A549 (cell line): Measurements from ENCODE around the gene PIGB.

Experiments
- HDAC2 ChIP-seq: fragments of 200-600 bp; sonication (generic); IDR thresholded peaks from 2 replicates; pipeline ENCODE4 v1.6.1; 2016
- POLR2A ChIP-seq: IDR thresholded peaks from 2 replicates; pipeline ENCODE4 v1.6.1; 2012; ENCODE audit warnings: mild to moderate bottlenecking, low read length
- RFX5 ChIP-seq: fragments of 450-650 bp; IDR thresholded peaks from 2 replicates; pipeline ENCODE4 v1.7.1; 2014; ENCODE audit warnings: antibody characterized with exemption, mild to moderate bottlenecking, moderate library complexity
- TF ChIP-seq, protein P1 (sequence below): fragments of >200 bp; sonication (Bioruptor Twin); formaldehyde crosslinking; IDR thresholded peaks from 3 replicates; pipeline ENCODE4 v1.5.1; 2016
- TF ChIP-seq, protein P2 (sequence below): fragments of 200-600 bp; sonication (generic); IDR thresholded peaks from 2 replicates; pipeline ENCODE4 v1.6.1; 2016; ENCODE audit warnings: antibody characterized with exemption, mild to moderate bottlenecking, moderate library complexity
- TF ChIP-seq, protein P3 (sequence below): IDR thresholded peaks from 2 replicates; pipeline ENCODE4 v1.6.1; 2012; ENCODE audit warnings: low read depth, borderline replicate concordance

DNA sequence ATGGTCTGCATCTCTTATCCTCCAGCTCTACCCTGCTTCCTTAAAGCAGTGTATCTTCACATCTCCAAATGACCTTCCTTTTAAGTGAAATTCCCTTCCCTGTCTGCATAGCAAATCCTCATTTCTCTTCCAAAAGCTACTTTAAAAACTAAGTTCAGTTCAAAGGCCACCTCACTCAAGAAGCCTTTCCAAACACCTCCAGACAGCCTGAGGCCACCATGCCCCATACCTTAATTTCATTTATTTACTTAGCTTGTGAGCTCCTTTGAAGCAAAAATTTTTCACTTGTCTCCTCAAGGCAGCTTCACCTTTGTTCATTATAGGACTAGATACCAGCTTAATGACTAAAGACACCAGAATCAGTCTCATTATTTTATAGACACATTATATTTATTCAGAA, 39.4 kb downstream of the PIGB start:
- TF ChIP-seq, protein P1, sequence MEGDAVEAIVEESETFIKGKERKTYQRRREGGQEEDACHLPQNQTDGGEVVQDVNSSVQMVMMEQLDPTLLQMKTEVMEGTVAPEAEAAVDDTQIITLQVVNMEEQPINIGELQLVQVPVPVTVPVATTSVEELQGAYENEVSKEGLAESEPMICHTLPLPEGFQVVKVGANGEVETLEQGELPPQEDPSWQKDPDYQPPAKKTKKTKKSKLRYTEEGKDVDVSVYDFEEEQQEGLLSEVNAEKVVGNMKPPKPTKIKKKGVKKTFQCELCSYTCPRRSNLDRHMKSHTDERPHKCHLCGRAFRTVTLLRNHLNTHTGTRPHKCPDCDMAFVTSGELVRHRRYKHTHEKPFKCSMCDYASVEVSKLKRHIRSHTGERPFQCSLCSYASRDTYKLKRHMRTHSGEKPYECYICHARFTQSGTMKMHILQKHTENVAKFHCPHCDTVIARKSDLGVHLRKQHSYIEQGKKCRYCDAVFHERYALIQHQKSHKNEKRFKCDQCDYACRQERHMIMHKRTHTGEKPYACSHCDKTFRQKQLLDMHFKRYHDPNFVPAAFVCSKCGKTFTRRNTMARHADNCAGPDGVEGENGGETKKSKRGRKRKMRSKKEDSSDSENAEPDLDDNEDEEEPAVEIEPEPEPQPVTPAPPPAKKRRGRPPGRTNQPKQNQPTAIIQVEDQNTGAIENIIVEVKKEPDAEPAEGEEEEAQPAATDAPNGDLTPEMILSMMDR, result no peak
- TF ChIP-seq, protein P2, sequence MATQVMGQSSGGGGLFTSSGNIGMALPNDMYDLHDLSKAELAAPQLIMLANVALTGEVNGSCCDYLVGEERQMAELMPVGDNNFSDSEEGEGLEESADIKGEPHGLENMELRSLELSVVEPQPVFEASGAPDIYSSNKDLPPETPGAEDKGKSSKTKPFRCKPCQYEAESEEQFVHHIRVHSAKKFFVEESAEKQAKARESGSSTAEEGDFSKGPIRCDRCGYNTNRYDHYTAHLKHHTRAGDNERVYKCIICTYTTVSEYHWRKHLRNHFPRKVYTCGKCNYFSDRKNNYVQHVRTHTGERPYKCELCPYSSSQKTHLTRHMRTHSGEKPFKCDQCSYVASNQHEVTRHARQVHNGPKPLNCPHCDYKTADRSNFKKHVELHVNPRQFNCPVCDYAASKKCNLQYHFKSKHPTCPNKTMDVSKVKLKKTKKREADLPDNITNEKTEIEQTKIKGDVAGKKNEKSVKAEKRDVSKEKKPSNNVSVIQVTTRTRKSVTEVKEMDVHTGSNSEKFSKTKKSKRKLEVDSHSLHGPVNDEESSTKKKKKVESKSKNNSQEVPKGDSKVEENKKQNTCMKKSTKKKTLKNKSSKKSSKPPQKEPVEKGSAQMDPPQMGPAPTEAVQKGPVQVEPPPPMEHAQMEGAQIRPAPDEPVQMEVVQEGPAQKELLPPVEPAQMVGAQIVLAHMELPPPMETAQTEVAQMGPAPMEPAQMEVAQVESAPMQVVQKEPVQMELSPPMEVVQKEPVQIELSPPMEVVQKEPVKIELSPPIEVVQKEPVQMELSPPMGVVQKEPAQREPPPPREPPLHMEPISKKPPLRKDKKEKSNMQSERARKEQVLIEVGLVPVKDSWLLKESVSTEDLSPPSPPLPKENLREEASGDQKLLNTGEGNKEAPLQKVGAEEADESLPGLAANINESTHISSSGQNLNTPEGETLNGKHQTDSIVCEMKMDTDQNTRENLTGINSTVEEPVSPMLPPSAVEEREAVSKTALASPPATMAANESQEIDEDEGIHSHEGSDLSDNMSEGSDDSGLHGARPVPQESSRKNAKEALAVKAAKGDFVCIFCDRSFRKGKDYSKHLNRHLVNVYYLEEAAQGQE, result no peak
- TF ChIP-seq HDAC2 (no peak), RFX5 (no peak), POLR2A (no peak)
- TF ChIP-seq, protein P3, sequence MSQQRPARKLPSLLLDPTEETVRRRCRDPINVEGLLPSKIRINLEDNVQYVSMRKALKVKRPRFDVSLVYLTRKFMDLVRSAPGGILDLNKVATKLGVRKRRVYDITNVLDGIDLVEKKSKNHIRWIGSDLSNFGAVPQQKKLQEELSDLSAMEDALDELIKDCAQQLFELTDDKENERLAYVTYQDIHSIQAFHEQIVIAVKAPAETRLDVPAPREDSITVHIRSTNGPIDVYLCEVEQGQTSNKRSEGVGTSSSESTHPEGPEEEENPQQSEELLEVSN, result no peak
